ENCODE measurements around the gene INHBE.
"Not testable (repeated sequence)": the region's sequence is repeated elsewhere in the genome, so short reads cannot be mapped to it uniquely, and the experiment has no call there.

Gene INHBE

DNA sequence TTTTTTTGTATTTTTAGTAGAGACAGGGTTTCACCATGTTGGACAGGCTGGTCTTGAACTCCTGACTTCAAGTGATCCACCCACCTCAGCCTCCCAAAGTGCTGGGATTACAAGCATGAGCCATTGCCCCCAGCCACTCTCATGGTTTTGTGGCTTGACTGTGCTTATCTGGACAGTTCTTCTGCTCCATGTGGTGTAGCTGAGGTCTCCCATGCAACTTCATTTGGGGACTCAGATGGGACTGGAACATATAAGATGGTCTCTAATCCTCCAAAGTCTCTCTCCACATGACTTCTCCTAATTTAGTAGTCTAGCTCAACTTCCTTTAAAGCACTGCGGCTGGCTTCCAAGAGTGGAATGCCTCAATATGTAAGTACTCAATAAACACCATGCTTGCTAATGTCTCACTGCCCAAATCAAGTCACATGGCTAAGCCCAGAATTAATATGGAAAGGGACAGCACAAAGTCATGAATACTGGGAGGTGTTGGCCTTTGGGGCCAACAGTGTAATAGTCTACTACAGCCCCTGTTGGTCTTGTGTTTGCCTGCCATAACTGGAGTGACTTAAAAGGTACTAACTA, 13.2 kb upstream of the INHBE start:
- DNase-seq (ENCODE audit: low spot score): no peak

DNA sequence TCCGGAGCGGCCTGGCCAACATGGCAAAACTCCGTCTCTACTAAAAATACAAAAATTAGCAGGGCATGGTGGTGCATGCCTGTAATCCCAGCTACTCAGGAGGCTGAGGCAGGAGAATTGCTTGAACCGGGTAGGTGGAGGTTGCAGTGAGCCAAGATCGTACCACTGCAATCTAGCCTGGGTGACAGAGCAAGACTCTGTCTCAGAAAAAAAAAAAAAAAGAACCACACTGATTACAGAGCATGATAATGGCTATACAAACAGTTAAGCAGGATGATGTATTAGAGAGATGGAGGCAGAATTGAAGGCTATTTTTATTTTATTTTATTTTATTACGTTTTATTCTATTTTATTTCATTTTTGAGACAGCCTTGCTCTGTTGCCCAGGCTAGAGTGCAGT, 10.8 kb upstream of the INHBE start:
- DNase-seq (ENCODE audit: low spot score): not testable (repeated sequence)

DNA sequence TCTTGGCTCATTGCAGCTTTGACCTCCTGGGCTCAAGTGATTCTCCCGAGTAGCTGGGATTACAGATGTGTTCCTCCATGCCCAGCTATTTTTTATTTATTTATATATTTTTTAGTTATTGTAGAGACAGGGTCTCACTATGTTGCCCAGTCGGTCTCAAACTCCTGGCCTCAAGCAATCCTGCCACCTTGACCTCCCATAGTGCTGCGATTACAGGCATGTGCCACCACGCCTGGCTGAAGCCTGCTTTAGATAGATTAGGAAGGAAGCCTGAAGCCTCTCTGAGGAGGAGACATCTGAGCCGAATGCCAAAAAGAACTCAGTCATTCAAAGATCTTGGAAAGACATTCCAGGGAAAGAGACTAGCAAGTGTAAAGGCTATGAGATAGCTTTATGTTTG, 10.4 kb upstream of the INHBE start:
- DNase-seq (ENCODE audit: low spot score): no peak

DNA sequence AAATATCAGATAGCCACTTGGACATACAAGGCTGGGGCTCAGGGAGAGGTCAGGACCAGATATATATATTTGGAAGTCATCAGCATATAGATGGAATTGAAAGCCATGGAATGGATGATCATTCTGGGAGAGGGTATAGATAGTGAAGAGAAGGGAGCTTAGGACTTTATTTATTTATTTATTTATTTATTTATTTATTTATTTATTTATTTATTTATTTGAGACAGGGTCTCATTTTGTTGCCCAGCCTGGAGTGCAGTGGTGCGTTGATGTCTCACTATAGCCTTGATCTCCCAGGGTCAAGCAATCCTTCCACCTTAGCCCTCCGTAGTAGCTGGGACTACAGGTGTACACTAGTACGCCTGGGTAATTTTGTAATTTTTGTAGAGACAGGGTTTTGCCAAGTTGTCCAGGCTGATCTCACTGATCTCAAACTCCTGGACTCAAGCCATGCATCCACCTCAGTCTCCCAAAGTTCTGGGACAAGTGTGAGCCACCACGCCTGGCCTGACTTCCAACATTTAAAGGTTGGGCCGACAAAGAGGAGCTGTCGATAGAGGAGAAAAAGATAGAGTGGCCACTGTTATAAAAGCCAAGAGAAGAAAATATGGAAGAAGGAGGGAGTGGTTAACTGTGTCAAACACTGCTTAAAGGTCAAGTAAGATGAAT, 8.7 kb upstream of the INHBE start:
- no peak for DNase-seq (ENCODE audit: low spot score)

DNA sequence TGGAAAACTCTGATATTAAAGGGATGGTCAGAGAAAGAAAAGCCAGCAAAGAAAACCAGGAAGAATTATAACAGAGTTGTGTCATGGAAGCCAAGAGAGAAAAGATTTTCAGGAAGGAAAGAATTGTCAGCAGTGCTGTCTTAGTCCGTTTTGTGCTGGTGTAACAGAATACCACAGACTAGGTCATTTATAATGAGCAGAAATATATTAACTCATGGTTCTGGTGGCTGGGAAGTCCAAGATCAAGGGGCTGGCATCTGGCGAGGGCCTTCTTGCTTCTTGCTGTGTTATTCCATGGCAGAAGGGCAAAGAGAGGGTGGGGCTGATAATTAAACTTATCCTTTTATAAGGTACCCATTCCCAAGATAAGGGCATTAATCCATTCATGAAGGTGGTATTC, 6.4 kb upstream of the INHBE start:
- no peak for DNase-seq (ENCODE audit: low spot score)

DNA sequence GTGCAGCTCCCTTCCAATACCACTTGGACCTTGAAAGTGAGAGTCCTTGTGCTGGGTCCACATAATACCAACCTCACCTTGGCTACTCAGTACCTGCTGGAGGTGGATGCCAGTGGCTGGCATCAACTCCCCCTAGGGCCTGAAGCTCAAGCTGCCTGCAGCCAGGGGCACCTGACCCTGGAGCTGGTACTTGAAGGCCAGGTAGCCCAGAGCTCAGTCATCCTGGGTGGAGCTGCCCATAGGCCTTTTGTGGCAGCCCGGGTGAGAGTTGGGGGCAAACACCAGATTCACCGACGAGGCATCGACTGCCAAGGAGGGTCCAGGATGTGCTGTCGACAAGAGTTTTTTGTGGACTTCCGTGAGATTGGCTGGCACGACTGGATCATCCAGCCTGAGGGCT, 5.7 kb upstream of the INHBE start:
- no peak for DNase-seq (ENCODE audit: low spot score)

DNA sequence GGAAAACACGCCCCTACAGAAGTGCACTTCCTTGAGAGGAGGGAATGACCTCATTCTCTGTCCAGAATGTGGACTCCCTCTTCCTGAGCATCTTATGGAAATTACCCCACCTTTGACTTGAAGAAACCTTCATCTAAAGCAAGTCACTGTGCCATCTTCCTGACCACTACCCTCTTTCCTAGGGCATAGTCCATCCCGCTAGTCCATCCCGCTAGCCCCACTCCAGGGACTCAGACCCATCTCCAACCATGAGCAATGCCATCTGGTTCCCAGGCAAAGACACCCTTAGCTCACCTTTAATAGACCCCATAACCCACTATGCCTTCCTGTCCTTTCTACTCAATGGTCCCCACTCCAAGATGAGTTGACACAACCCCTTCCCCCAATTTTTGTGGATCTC, 5.0 kb upstream of the INHBE start:
- no peak for DNase-seq (ENCODE audit: low spot score)

DNA sequence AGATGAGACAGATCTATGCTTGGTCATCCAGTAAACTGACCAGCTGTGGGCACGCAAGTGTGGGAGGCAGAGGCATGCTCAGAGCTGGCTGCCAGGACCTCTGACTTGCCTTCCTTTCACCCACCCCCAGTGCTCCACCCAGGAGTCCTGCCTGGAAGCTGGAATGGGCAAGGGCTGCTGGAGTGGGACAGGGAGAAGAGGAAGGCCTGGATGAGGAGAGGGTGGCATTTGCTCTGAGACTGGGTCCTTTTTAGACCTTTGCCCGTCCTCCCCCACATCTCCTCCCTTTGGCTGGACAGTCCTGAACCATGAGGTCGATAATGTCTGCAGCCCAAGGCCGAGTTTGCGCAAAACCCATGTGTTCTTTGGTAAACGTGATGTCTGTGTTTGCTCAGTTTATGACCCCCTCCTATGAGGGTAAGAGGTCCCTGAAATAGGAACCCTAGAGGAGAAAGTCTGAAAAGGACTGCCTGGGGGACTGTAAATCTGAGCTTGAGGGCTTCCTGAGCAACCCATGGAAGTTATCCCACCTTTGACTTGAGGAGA, 3.8 kb upstream of the INHBE start:
- DNase-seq (ENCODE audit: low spot score): no peak

DNA sequence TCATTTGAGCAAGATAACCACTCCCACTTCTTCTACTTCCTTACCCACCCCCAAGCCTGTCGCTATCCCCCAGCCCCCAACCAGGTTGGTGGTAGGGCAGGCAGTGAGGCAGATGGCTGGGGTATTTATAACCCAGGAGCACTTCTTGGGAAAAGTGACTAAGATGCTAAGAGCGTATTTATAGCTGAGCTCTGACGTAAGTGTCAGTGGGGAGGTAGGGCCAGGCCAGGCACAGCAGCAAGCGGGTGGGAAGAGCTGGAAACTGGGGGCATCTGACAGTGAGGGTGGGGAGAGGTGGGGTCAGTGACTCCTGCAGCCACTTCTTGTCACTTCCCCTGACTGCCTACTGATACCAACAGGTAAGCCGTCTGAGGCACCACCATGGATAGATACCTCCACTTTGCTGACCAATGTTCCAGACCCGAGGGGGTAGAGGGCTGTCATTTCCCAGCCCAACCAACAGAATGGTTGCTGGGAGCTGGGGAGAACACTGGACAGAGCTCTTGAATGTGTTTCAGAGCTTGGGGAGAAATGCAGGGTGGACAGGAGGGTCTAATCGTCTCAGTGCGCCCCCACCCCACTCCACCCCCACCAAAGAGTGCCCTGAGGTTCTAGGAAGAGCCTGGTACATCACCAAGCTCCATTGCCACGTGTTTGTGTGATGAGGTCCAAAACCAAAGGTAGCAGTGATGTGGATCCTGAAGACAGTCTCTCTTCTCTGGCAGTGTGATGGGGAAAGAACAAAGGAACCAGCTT, 2.7 kb upstream of the INHBE start:
- DNase-seq (ENCODE audit: low spot score): no peak

DNA sequence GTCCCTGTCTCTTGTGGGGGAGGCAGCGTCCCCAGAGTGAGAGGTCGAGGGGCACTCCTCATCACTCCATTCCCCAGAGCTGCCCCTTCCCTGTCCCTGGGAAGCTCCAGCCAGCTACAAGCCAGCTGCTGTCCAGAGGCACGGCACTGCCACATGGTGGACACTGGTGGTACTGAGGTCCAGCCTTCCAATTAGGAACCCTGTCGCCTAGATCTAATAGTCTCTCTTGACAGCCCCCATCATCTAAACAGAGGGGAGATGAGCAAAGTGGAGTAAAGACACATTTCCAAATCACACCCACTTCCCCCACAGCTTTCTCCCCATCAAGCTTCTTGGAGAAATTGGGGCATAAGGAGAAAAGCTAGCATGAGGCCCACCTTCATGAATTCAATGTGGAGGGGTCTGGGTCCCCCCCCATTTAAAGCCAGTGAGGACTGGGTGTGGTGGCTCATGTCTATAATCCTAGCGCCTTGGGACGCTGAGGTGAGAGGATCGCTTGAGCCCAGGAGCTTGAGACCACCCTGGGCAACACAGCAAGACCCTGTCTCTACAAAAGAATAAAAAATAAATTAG, 2.1 kb upstream of the INHBE start:
- no peak for DNase-seq (ENCODE audit: low spot score)

DNA sequence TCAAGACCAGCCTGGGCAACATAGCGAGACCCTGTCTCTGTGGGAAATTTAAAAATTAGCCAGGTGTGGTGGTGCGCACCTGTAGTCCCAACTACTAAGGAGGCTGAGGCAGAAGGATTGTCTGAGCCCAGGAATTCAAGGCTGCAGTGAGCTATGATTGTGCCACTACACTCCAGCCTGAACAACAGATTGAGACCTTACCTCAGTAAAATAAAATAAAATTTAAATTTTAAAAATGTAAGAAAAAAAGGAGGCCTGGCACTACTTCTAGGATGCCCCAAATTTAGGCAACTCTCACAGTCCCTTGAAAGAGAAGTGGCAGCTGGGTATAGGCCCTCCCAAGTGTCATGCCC, 918 bp upstream of the INHBE start:
- DNase-seq (ENCODE audit: low spot score): no peak

DNA sequence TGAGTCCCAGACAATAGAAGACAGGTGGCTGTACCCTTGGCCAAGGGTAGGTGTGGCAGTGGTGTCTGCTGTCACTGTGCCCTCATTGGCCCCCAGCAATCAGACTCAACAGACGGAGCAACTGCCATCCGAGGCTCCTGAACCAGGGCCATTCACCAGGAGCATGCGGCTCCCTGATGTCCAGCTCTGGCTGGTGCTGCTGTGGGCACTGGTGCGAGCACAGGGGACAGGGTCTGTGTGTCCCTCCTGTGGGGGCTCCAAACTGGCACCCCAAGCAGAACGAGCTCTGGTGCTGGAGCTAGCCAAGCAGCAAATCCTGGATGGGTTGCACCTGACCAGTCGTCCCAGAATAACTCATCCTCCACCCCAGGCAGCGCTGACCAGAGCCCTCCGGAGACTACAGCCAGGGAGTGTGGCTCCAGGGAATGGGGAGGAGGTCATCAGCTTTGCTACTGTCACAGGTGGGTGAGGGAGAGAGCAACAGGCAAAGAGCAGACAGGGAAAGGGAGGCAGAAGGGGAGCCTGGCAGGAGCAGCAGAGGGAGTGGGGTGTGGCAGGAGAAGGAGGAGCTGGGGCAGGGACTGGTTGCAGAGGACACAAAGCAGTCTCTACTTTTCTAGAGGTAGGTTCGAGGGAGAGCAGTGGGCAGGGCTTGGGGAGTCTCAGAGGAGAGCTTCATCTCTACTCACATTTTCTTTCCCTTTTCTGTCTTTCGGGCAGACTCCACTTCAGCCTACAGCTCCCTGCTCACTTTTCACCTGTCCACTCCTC, 452 bp downstream of the INHBE start:
- DNase-seq (ENCODE audit: low spot score): no peak

DNA sequence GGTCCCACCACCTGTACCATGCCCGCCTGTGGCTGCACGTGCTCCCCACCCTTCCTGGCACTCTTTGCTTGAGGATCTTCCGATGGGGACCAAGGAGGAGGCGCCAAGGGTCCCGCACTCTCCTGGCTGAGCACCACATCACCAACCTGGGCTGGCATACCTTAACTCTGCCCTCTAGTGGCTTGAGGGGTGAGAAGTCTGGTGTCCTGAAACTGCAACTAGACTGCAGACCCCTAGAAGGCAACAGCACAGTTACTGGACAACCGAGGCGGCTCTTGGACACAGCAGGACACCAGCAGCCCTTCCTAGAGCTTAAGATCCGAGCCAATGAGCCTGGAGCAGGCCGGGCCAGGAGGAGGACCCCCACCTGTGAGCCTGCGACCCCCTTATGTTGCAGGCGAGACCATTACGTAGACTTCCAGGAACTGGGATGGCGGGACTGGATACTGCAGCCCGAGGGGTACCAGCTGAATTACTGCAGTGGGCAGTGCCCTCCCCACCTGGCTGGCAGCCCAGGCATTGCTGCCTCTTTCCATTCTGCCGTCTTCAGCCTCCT, 1.1 kb downstream of the INHBE start:
- peak; percentile 52 for DNase-seq (ENCODE audit: low spot score)

DNA sequence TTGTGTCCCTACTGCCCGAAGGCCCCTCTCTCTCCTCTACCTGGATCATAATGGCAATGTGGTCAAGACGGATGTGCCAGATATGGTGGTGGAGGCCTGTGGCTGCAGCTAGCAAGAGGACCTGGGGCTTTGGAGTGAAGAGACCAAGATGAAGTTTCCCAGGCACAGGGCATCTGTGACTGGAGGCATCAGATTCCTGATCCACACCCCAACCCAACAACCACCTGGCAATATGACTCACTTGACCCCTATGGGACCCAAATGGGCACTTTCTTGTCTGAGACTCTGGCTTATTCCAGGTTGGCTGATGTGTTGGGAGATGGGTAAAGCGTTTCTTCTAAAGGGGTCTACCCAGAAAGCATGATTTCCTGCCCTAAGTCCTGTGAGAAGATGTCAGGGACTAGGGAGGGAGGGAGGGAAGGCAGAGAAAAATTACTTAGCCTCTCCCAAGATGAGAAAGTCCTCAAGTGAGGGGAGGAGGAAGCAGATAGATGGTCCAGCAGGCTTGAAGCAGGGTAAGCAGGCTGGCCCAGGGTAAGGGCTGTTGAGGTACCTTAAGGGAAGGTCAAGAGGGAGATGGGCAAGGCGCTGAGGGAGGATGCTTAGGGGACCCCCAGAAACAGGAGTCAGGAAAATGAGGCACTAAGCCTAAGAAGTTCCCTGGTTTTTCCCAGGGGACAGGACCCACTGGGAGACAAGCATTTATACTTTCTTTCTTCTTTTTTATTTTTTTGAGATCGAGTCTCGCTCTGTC, 1.8 kb downstream of the INHBE start:
- no peak for DNase-seq (ENCODE audit: low spot score)

DNA sequence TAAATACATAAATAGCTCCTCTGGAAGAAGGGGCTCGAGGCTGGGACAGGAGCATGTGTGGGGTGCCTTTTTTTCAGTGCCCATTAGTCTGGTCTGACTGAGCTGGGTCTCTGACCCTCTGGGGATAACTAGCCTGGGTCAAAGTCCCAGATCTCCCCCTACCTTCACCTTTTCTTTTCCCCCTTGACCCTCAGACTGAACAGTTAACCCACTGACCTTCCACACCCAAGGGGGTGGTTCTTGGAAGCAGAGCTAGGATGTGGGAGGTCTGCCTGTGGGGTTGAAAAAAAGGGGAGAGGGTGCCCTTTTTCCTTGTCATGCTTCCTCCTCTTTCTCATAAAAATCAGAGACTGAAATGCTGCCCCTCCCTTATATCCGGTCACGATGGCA, 3.6 kb downstream of the INHBE start:
- no peak for DNase-seq (ENCODE audit: low spot score)

DNA sequence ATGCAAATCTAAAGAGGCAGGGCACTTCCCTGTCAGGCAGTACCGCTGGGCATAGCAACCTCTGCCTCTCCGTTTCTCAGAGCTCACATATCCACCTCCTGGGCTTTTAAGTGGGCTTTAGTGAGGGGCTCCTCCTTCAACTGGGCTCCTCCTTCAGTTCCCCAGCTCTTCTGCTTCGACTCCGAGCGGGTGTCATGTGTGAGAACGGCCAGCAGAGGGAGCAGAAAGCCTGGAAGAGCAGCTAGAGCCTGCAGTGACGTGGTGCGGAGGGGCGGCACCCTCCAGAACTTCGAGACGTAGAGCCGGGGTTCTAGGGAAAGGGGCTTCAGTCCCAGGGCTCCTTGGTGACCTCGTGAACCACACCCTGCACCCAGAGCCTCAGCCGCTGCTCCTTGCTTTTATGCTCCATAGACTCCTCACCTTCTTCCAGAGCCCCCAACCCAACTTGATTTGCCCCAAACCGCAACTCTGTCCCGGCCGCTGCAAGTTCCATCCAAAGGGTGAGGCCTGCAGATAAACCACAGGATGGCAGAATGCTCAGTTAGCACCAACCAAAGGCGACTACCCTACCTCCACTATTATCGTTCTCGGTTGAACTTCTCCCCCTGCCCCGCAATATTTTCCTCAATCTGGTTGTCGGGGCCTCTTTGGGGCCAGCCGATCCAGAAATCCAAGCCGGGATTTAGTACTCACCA, 4.1 kb downstream of the INHBE start:
- DNase-seq (ENCODE audit: low spot score): peak; percentile 91

DNA sequence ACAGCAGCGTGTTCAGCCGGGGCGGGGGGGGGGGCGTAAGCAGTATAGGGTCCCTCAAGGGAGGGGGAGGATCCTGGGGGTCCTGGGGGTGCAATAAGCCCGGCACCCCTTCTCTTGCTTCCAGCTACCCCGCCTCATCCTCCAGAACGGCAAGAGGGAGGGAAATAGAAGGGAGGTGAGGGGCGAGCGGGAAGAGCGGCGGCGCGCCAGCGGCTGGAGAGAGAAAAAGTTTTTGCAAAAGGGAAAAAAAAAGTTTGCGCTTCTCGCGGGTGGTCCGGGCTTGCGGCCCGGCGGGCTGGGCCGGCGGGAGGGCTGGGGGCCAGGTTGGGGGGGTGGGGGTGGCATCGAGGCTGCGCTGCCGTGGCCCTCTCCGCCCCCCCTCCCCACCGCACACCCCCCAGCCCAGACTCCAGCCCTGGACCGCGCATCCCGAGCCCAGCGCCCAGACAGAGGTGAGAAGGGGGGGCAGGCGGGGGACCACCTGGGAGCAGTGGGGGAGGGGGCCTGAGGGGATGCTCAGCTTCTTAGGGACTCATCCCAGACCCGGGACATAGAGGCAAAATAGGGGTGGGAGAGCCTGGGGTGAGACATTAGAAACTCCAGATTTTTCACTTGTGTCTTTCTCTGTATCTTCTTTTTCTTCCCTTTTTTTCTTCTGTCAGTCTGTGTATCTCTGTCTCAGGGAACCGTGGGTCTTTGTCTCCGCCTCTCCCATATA, 4.8 kb downstream of the INHBE start, which contains the start of gene GLI1:
GLI1 (plus strand) TSS at position 36 of the 718 bp plus-strand sequence. CDS start 3,907 bp downstream, outside the sequence.
- no peak for DNase-seq (ENCODE audit: low spot score)

DNA sequence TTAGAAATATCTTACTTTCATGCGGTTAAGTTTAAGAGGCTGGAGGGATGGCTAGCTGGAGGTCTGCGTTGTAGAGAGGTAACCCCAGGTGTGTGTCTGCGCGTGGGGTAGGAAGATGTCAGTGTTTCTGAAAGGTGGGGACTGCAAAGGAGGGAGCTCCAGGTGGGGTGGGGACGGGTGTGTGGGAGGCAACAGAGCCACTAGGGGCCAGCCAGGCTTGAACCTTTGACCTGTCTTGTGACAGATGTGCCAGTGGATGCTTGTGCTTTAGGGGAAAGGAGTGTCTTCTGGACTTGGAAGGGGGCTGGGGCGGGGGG, 5.3 kb downstream of the INHBE start:
- DNase-seq (ENCODE audit: low spot score): no peak

DNA sequence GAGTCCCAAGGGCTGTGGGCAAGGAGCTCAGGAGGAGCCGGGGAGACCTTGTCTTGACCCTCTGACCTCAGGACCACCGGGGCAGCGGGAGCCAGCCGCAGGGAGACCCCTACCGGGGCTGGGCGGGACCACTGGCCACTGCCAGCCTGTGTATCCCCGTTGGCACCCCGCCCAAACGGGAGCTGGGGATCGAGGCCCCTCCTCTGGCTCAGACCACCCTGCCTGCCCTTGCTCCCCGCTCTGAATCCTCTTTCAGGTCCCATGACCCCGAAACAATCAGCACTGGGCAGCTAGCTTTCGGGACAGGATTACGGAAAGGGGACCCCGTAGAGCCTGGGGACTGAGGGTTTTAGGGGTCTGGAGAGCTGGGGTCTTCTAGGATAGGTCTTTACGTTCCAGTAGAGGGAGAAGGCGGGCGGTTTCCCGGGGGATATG, 5.8 kb downstream of the INHBE start:
- no peak for DNase-seq (ENCODE audit: low spot score)
